GM12878 (cell line): ENCODE measurements around the gene PEMT. TPM values are rescaled to one million over a fixed set of nuclear protein-coding genes. Genes with fewer than 3 reads are reported as not detected.

Source experiments
- ATAC-seq: fragments of 200-7000 bp; cut with Tn5 transposase; 3 replicates; pipeline ENCODE4 v1.9.1; 2020; ENCODE audit warnings: mild to moderate bottlenecking, moderate library complexity
- BruUV-seq: library from RNA; stranded (reverse); fragments of 400-500 nt; replicated peaks from 2 replicates; lab custom pipeline; 2021; lab: Mats Ljungman, UMichigan
- CTCF ChIA-PET: fragments of 300-600 bp; sonication (Branson Sonifier 250); formaldehyde crosslinking; extraction: SDS; loops from one replicate; lab custom pipeline; 2021; ENCODE audit warnings: inconsistent platforms; lab: Yijun Ruan, JAX
- POLR2A ChIA-PET: fragments of 350-600 bp; formaldehyde crosslinking; extraction: SDS; loops from one replicate; lab custom pipeline; 2021; ENCODE audit warnings: inconsistent platforms; lab: Charles Lee
- RAD21 ChIA-PET: fragments of 300-600 bp; sonication (Branson Sonifier 250); formaldehyde crosslinking; loops from one replicate; lab custom pipeline; 2023; ENCODE audit warnings: antibody characterized with exemption; ENCODE audit not compliant: unreplicated experiment; lab: Charles Lee
- SMC1A ChIA-PET: fragments of 300-600 bp; sonication (Branson Sonifier 250); formaldehyde crosslinking; loops from one replicate; lab custom pipeline; 2023; ENCODE audit not compliant: unreplicated experiment, uncharacterized antibody; lab: Charles Lee
- DNase-seq: peaks from one replicate; pipeline ENCODE4 v3.0.0-alpha.2; 2011; ENCODE audit warnings: low read depth, low spot score
- FAIRE-seq: peaks from 3 replicates; lab custom pipeline; 2011; peaks lifted over from hg19 to GRCh38; lab: Jason Lieb, UNC
- H2AFZ ChIP-seq: 2 replicates; pipeline ENCODE4 v1.6.0; 2011; ENCODE audit warnings: low read depth, low read length, control low read depth; ENCODE audit not compliant: control insufficient read depth
- H3K27ac ChIP-seq: 2 replicates; pipeline ENCODE4 v1.5.1; 2011; ENCODE audit warnings: control low read depth; ENCODE audit not compliant: control insufficient read depth, insufficient read depth
- H3K27me3 ChIP-seq, 2 experiments: replicated peaks in 1 of 2; 2 replicates each; pipeline versions ENCODE4 v1.6.0 to v1.6.1; 2011; ENCODE audit warnings: low read length in 1 of 2; ENCODE audit not compliant: control insufficient read depth in 2 of 2, insufficient read depth in 2 of 2
- H3K36me3 ChIP-seq, 2 experiments: 2 replicates each; pipeline ENCODE4 v1.5.1; 2011; ENCODE audit warnings: low read length in 1 of 2; ENCODE audit not compliant: control insufficient read depth in 2 of 2, insufficient read depth in 2 of 2
- H3K4me1 ChIP-seq: 2 replicates; pipeline ENCODE4 v1.6.1; 2011; ENCODE audit warnings: mild to moderate bottlenecking, low read length, moderate library complexity, mixed read lengths; ENCODE audit not compliant: control insufficient read depth, insufficient read depth
- H3K4me2 ChIP-seq: 2 replicates; pipeline ENCODE4 v1.6.0; 2011; ENCODE audit warnings: control low read depth; ENCODE audit not compliant: control insufficient read depth, insufficient read depth
- H3K4me3 ChIP-seq: fragments of 200-600 bp; sonication (generic); 2 replicates; pipeline ENCODE4 v1.5.1; 2016
- H3K79me2 ChIP-seq: 2 replicates; pipeline ENCODE4 v1.6.0; 2011; ENCODE audit warnings: low read length; ENCODE audit not compliant: control insufficient read depth, insufficient read depth
- H3K9ac ChIP-seq: 2 replicates; pipeline ENCODE4 v1.8.0; 2011; ENCODE audit warnings: low read length, control low read depth, mixed read lengths; ENCODE audit not compliant: control insufficient read depth, insufficient read depth
- H3K9me3 ChIP-seq: replicated peaks from 3 replicates; pipeline ENCODE4 v1.5.1; 2011; ENCODE audit warnings: mild to moderate bottlenecking, low read length; ENCODE audit not compliant: control insufficient read depth, insufficient read depth
- H4K20me1 ChIP-seq: 2 replicates; pipeline ENCODE4 v1.6.0; 2011; ENCODE audit not compliant: control insufficient read depth, insufficient read depth
- CBFB ChIP-seq: IDR thresholded peaks from 2 replicates; pipeline ENCODE4 v1.6.1; 2016; ENCODE audit warnings: antibody characterized with exemption, low read depth
- CREM ChIP-seq: IDR thresholded peaks from 2 replicates; pipeline ENCODE4 v1.6.1; 2014; ENCODE audit warnings: antibody characterized with exemption, low read depth
- DPF2 ChIP-seq: fragments of 450-650 bp; IDR thresholded peaks from 2 replicates; pipeline ENCODE4 v1.6.1; 2017; ENCODE audit warnings: mild to moderate bottlenecking
- ETV6 ChIP-seq, 2 experiments: fragments of 450-650 bp in 1 of 2; IDR thresholded peaks in 1 of 2; conservative IDR thresholded peaks in 1 of 2; 2 replicates each; pipeline ENCODE4 v1.6.1; 2014; ENCODE audit warnings: antibody characterized with exemption in 1 of 2, borderline replicate concordance in 1 of 2, low read depth in 1 of 2, mild to moderate bottlenecking in 1 of 2, moderate library complexity in 1 of 2
- MYB ChIP-seq: fragments of 150-350 bp; IDR thresholded peaks from 2 replicates; pipeline ENCODE4 v1.6.1; 2014; ENCODE audit warnings: mild to moderate bottlenecking, low read depth, low read length, borderline replicate concordance
- MYC ChIP-seq: IDR thresholded peaks from 2 replicates; pipeline ENCODE4 v1.6.1; 2011; ENCODE audit warnings: mild to moderate bottlenecking, low read length, moderate library complexity, inconsistent platforms; ENCODE audit not compliant: insufficient read depth, insufficient replicate concordance, insufficient read length, severe bottlenecking
- NR2C1 ChIP-seq: fragments of 450-650 bp; IDR thresholded peaks from 2 replicates; pipeline ENCODE4 v1.6.1; 2017; ENCODE audit warnings: antibody characterized with exemption, mild to moderate bottlenecking, moderate library complexity
- POU2F2 ChIP-seq: IDR thresholded peaks from 3 replicates; pipeline ENCODE4 v1.6.1; 2011; ENCODE audit warnings: low read depth, mild to moderate bottlenecking, low read length, borderline replicate concordance
- RAD21 ChIP-seq: IDR thresholded peaks from 2 replicates; pipeline ENCODE4 v1.6.1; 2011; ENCODE audit warnings: mild to moderate bottlenecking, low read depth, low read length, moderate library complexity; ENCODE audit not compliant: insufficient read depth
- TCF12 ChIP-seq: IDR thresholded peaks from 2 replicates; pipeline ENCODE4 v1.6.1; 2011; ENCODE audit warnings: low read depth, mild to moderate bottlenecking, low read length
- YBX1 ChIP-seq: fragments of 450-650 bp; IDR thresholded peaks from 2 replicates; pipeline ENCODE4 v1.6.1; 2016; ENCODE audit warnings: antibody characterized with exemption
- ZNF217 ChIP-seq: fragments of 450-650 bp; IDR thresholded peaks from 2 replicates; pipeline ENCODE4 v1.6.1; 2017; ENCODE audit warnings: antibody characterized with exemption, mild to moderate bottlenecking
- WGBS: methylation state at CpG from one replicate; pipeline ENCODE4 v1.1.6; 2016; ENCODE audit warnings: low lambda C conversion rate; ENCODE audit not compliant: insufficient replicate concordance, insufficient coverage; ENCODE audit errors: missing lambda C conversion rate; 5-methylcytosine and 5-hydroxymethylcytosine counted together
- in situ Hi-C: fragments of 300-500 bp; cut with MboI; formaldehyde crosslinking; loops from 9 replicates; pipeline ENCODE4 v1.14.3; 2018; ENCODE audit warnings: mixed read lengths
- intact Hi-C: fragments of 100-400 bp; cut with micrococcal nuclease; formaldehyde crosslinking; loops from one replicate; pipeline ENCODE4 v1.14.2; 2022; ENCODE audit not compliant: unreplicated experiment
- polyA plus RNA-seq, 11 experiments: library from polyadenylated mRNA; depleted of rRNA in 4 of 11; unstranded in 6 of 11; stranded (reverse) in 5 of 11; fragments of >200 nt; fragmentation: Nextera tagmentation in 4 of 11; fragmentation: Illumina TruSeq in 1 of 11; extraction: Ambion mirVana in 4 of 11; extraction: Trizol in 1 of 11; gene quantifications; 1 replicate in 1 of 11; 2 replicates in 10 of 11; pipeline versions ENCODE4 v1.2.1 to v1.2.3, GENCODE V29; 2011 to 2016; ENCODE audit warnings: inconsistent platforms in 2 of 11, missing spikeins in 2 of 11, low read depth in 1 of 11
- total RNA-seq, 4 experiments: library from RNA; depleted of rRNA in 3 of 4; stranded (reverse); fragments of >200 nt in 3 of 4; fragmentation: Illumina TruSeq in 1 of 4; extraction: Trizol in 1 of 4; gene quantifications; 2 replicates each; pipeline versions ENCODE4 v1.2.1 to v1.2.3, GENCODE V29; 2013 to 2021
- TF ChIP-seq, protein P1 (sequence below): fragments of 450-650 bp; IDR thresholded peaks from 2 replicates; pipeline ENCODE4 v1.6.1; 2016; ENCODE audit warnings: mild to moderate bottlenecking
- TF ChIP-seq, protein P2 (sequence below): fragments of 450-650 bp; IDR thresholded peaks from 2 replicates; pipeline ENCODE4 v1.6.1; 2017; ENCODE audit warnings: antibody characterized with exemption, mild to moderate bottlenecking, moderate library complexity

The PEMT gene
- total and polyA plus RNA-seq, 10 of the 15 experiments (the other 5 are each of a cell fraction or from before 2014, with no cell fraction given), result 2.8 to 44.7 (median 25.4) TPM

GRCh38 chr17:17551361-17551760 is 40.1 kb downstream of the PEMT start:
- H3K27ac ChIP-seq, result no peak overlapping the region
- ChIA-PET RAD21 (no interaction called here), CTCF (no interaction called here), SMC1A (no interaction called here), POLR2A (no interaction called here)
- H3K4me2 ChIP-seq, result no peak overlapping the region
- no TSS peak for BruUV-seq
- ATAC-seq (no peak), FAIRE-seq (no peak), DNase-seq (no peak)
- no peak overlapping the region for H2AFZ ChIP-seq
- no peaks in the 10 kb centered on the region for H3K27me3 ChIP-seq
- no peaks in the 10 kb centered on the region for H3K36me3 ChIP-seq
- no peaks in the 10 kb centered on the region for H3K4me1 ChIP-seq
- H3K9ac ChIP-seq, result no peak overlapping the region
- intact Hi-C loops, result no loop called here
- 66% methylated on average over 11 of the region's 11 CpGs for WGBS
- H3K79me2 ChIP-seq, result no peaks in the 10 kb centered on the region
- TF ChIP-seq POU2F2 (no peak), NR2C1 (no peak), ZNF217 (no peak), RAD21 (no peak), YBX1 (no peak), TCF12 (no peak), DPF2 (no peak), CREM (no peak), MYB (no peak), MYC (no peak), ETV6 (conservative IDR thresholded peaks at IDR 0.05 in 1 of 2, IDR thresholded peaks at IDR 0.05 in 1 of 2; ENCODE audit: borderline replicate concordance in 1 of 2, low read depth in 1 of 2) (no peak), CBFB (no peak)
- TF ChIP-seq, protein P1, sequence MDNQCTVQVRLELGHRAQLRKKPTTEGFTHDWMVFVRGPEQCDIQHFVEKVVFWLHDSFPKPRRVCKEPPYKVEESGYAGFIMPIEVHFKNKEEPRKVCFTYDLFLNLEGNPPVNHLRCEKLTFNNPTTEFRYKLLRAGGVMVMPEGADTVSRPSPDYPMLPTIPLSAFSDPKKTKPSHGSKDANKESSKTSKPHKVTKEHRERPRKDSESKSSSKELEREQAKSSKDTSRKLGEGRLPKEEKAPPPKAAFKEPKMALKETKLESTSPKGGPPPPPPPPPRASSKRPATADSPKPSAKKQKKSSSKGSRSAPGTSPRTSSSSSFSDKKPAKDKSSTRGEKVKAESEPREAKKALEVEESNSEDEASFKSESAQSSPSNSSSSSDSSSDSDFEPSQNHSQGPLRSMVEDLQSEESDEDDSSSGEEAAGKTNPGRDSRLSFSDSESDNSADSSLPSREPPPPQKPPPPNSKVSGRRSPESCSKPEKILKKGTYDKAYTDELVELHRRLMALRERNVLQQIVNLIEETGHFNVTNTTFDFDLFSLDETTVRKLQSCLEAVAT, result no peak
- TF ChIP-seq, protein P2, sequence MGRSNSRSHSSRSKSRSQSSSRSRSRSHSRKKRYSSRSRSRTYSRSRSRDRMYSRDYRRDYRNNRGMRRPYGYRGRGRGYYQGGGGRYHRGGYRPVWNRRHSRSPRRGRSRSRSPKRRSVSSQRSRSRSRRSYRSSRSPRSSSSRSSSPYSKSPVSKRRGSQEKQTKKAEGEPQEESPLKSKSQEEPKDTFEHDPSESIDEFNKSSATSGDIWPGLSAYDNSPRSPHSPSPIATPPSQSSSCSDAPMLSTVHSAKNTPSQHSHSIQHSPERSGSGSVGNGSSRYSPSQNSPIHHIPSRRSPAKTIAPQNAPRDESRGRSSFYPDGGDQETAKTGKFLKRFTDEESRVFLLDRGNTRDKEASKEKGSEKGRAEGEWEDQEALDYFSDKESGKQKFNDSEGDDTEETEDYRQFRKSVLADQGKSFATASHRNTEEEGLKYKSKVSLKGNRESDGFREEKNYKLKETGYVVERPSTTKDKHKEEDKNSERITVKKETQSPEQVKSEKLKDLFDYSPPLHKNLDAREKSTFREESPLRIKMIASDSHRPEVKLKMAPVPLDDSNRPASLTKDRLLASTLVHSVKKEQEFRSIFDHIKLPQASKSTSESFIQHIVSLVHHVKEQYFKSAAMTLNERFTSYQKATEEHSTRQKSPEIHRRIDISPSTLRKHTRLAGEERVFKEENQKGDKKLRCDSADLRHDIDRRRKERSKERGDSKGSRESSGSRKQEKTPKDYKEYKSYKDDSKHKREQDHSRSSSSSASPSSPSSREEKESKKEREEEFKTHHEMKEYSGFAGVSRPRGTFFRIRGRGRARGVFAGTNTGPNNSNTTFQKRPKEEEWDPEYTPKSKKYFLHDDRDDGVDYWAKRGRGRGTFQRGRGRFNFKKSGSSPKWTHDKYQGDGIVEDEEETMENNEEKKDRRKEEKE, result no peak
- no peaks in the 10 kb centered on the region for H4K20me1 ChIP-seq
- no peak overlapping the region for H3K4me3 ChIP-seq
- in situ Hi-C loops, result no loop called here
- no peaks in the 10 kb centered on the region for H3K9me3 ChIP-seq
